ENCODE measurements around the gene BAG5.

DNA sequence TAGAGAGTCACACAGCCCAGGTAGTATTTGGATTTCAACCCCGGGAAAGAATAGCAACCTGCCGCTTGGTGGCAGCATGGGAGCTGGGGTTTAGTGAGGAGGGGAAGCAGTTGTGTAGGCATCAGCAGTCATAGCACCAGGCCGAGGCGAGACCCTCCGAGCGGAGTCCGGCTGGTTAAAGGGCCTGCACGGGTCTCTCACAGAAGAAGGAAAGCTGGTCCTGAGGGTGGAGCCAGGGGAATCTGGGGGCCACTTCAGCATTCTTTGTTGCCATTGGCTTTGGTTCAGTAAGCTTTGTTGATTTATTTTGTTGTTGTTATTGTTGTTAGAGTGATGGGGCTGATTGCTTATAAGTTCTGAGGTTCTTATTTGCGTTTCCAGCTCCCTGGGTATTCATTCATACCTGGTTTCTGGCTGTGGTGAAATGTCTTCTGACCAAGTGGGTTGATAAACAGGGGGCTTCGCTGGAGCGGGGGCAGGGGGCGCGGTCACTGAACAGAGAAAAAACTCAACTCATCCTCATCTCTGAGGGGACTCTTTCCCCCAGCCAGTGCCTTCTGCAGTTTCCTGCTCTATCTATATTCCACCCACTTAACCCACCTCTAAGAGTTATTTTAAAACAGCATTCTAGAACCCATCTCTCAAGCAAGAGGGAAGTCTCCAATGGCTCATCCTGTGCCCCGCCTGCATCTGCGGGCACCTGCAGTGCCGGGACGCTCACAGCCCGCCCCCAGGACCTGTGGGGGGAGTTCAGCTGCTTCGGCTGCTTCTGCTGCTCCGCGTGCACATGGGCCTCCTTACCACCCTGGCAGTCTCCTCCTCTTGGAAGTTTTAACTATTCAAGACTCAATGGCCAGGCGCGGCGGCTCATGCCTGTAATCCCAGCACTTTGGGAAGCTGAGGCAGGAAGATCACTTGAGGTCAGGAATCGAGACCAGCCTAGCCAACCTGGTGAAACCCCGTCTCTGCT, 51.4 kb downstream of the BAG5 start:
- no peak for TF ChIP-seq POLR2A (IDR thresholded peaks at IDR 0.05)
- TF ChIP-seq, protein P1, sequence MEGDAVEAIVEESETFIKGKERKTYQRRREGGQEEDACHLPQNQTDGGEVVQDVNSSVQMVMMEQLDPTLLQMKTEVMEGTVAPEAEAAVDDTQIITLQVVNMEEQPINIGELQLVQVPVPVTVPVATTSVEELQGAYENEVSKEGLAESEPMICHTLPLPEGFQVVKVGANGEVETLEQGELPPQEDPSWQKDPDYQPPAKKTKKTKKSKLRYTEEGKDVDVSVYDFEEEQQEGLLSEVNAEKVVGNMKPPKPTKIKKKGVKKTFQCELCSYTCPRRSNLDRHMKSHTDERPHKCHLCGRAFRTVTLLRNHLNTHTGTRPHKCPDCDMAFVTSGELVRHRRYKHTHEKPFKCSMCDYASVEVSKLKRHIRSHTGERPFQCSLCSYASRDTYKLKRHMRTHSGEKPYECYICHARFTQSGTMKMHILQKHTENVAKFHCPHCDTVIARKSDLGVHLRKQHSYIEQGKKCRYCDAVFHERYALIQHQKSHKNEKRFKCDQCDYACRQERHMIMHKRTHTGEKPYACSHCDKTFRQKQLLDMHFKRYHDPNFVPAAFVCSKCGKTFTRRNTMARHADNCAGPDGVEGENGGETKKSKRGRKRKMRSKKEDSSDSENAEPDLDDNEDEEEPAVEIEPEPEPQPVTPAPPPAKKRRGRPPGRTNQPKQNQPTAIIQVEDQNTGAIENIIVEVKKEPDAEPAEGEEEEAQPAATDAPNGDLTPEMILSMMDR (IDR thresholded peaks at IDR 0.05), result no peak

All from heart left ventricle (tissue), 13 donors.